ENCODE measurements around the gene NMRK1.
A peak's percentile ranks its signal among the peaks of the same experiment; 100 is the strongest.

The NMRK1 gene

GRCh38 chr9:75053869-75054268 is 34.1 kb downstream of the NMRK1 start:
- DNase-seq: no peak

- DNase-seq: no peak
Measured at GRCh38 chr9:75051285-75051684, 36.7 kb downstream of the NMRK1 start.

- no peak for DNase-seq
Measured at GRCh38 chr9:75047506-75047905, 40.4 kb downstream of the NMRK1 start.

- DNase-seq: no peak
Measured at GRCh38 chr9:75046725-75047345, 41.1 kb downstream of the NMRK1 start.

- DNase-seq: no peak
Measured at GRCh38 chr9:75041041-75041440, 46.9 kb downstream of the NMRK1 start.

GRCh38 chr9:75039801-75040200 is 48.2 kb downstream of the NMRK1 start:
- no peak for DNase-seq

GRCh38 chr9:75039009-75039408 is 48.9 kb downstream of the NMRK1 start:
- no peak for DNase-seq

- DNase-seq: no peak
Measured at GRCh38 chr9:75036793-75037192, 51.2 kb downstream of the NMRK1 start.

- DNase-seq: no peak
Measured at GRCh38 chr9:75033791-75034473, 54.0 kb downstream of the NMRK1 start.

GRCh38 chr9:75027187-75028107 is 60.5 kb downstream of the NMRK1 start:
- peak; percentile 36 for DNase-seq

GRCh38 chr9:75023846-75024245 is 64.1 kb downstream of the NMRK1 start:
- DNase-seq: no peak

GRCh38 chr9:75019654-75020053 is 68.3 kb downstream of the NMRK1 start:
- DNase-seq: no peak

GRCh38 chr9:75019022-75019421 is 68.9 kb downstream of the NMRK1 start:
- no peak for DNase-seq

- no peak for DNase-seq
Measured at GRCh38 chr9:75017378-75017777, 70.6 kb downstream of the NMRK1 start.

GRCh38 chr9:75013735-75014134 is 74.2 kb downstream of the NMRK1 start:
- DNase-seq: no peak
